Neural progenitor cell (in vitro differentiated cells): ENCODE measurements around the gene L3MBTL3.

Experiments used
- CTCF ChIP-seq: fragments of 200-600 bp; sonication (generic); IDR thresholded peaks from 2 replicates; pipeline ENCODE4 v1.5.1; 2017; ENCODE audit warnings: antibody characterized with exemption, mild to moderate bottlenecking
- EZH2phosphoT487 ChIP-seq: fragments of 200-600 bp; sonication (generic); IDR thresholded peaks from 2 replicates; pipeline ENCODE4 v1.6.1; 2017; ENCODE audit warnings: antibody characterized with exemption

- TF ChIP-seq CTCF (no peak), EZH2phosphoT487 (no peak)
Observed at GRCh38 chr6:130047088-130047995, 29.0 kb downstream of the L3MBTL3 start.
